Thyroid gland (tissue), 4 donors: ENCODE results near the gene MZF1.

ENCODE experiments used
- POLR2A ChIP-seq, 2 donors: fragments of 450-650 bp; IDR thresholded peaks; one replicate each; pipeline ENCODE4 v1.6.1; 2017; ENCODE audit warnings: antibody characterized with exemption in 2 of 2, mild to moderate bottlenecking in 2 of 2, moderate library complexity in 1 of 2
- TF ChIP-seq, protein P1 (sequence below), 6 experiments: fragments of 200-600 bp in 3 of 6; fragments of 450-650 bp in 3 of 6; sonication (generic) in 3 of 6; IDR thresholded peaks; one replicate each; pipeline ENCODE4 v1.5.1; 2016 to 2019; ENCODE audit warnings: antibody characterized with exemption in 6 of 6, mild to moderate bottlenecking in 2 of 6, inconsistent platforms in 1 of 6, moderate library complexity in 1 of 6

DNA sequence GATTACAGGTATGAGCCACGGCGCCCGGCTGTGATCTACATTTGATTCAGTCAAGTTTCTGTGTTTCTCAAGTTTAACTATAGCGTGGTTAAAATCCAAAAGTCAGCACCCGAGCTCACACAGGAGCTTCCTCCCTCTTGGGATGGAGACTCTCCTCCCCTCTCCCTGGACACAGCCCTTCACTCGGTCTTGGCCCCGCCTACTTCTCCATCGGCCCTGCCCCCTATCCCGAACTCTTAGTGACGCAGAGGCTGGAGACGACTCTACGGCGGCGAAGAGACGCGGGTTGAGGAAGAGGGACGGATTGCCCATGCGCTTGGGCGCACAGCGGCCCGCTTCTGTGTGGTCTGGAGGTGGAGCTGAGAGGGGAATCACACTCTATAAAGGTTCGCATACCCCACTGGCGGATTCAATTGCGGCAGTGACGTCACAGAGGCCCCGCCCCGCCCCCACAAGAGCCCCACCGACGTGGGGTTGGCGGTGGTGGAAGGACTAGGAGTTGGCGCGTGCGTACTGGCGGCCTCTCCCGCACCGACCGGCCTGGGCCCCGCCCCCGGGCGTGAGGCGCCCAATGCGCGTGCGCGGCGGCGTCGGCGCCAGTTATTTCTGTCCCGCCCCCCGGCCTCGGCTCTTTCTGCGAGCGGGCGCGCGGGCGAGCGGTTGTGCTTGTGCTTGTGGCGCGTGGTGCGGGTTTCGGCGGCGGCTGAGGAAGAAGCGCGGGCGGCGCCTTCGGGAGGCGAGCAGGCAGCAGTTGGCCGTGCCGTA is 29.1 kb downstream of the MZF1 start, which contains the start of gene TRIM28:
- TF ChIP-seq, protein P1, sequence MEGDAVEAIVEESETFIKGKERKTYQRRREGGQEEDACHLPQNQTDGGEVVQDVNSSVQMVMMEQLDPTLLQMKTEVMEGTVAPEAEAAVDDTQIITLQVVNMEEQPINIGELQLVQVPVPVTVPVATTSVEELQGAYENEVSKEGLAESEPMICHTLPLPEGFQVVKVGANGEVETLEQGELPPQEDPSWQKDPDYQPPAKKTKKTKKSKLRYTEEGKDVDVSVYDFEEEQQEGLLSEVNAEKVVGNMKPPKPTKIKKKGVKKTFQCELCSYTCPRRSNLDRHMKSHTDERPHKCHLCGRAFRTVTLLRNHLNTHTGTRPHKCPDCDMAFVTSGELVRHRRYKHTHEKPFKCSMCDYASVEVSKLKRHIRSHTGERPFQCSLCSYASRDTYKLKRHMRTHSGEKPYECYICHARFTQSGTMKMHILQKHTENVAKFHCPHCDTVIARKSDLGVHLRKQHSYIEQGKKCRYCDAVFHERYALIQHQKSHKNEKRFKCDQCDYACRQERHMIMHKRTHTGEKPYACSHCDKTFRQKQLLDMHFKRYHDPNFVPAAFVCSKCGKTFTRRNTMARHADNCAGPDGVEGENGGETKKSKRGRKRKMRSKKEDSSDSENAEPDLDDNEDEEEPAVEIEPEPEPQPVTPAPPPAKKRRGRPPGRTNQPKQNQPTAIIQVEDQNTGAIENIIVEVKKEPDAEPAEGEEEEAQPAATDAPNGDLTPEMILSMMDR (IDR thresholded peaks at IDR 0.05), result peak in 1 of 6 experiments; percentile 1
- TF ChIP-seq POLR2A (IDR thresholded peaks at IDR 0.05), result peak; percentile 97
